Activated CD4-positive, alpha-beta T cell treated with anti-CD3 and anti-CD28 coated beads, Interleukin-2, amount 50 U/mL, for 1 hour (primary cell): ENCODE data around the gene PTPRD.

ENCODE experiments used
- DNase-seq: peaks from one replicate; pipeline ENCODE4 v3.0.0-alpha.2; 2020

The PTPRD gene

GRCh38 chr9:8649807-8650206 is 1963.0 kb downstream of the PTPRD start:
- DNase-seq, result no peak

- DNase-seq, result no peak
Measured at GRCh38 chr9:8649160-8649559, 1963.6 kb downstream of the PTPRD start.

GRCh38 chr9:8648271-8648845 is 1964.4 kb downstream of the PTPRD start:
- DNase-seq, result no peak

- no peak for DNase-seq
Measured at GRCh38 chr9:8647824-8648223, 1965.0 kb downstream of the PTPRD start.

GRCh38 chr9:8644571-8644970 is 1968.2 kb downstream of the PTPRD start:
- no peak for DNase-seq

- no peak for DNase-seq
Measured at GRCh38 chr9:8643896-8644295, 1968.9 kb downstream of the PTPRD start.

GRCh38 chr9:8643464-8643863 is 1969.3 kb downstream of the PTPRD start:
- DNase-seq, result no peak

GRCh38 chr9:8640761-8641160 is 1972.0 kb downstream of the PTPRD start:
- DNase-seq, result no peak

- DNase-seq, result no peak
Measured at GRCh38 chr9:8637626-8638025, 1975.2 kb downstream of the PTPRD start.

GRCh38 chr9:8633784-8634183 is 1979.0 kb downstream of the PTPRD start:
- no peak for DNase-seq

- DNase-seq, result no peak
Measured at GRCh38 chr9:8632493-8632892, 1980.3 kb downstream of the PTPRD start.

- no peak for DNase-seq
Measured at GRCh38 chr9:8628791-8629190, 1984.0 kb downstream of the PTPRD start.

- no peak for DNase-seq
Measured at GRCh38 chr9:8627976-8628679, 1984.7 kb downstream of the PTPRD start.

GRCh38 chr9:8622871-8623270 is 1989.9 kb downstream of the PTPRD start:
- no peak for DNase-seq

GRCh38 chr9:8622222-8622802 is 1990.5 kb downstream of the PTPRD start:
- no peak for DNase-seq

- no peak for DNase-seq
Measured at GRCh38 chr9:8621416-8621815, 1991.4 kb downstream of the PTPRD start.

GRCh38 chr9:8616414-8616813 is 1996.4 kb downstream of the PTPRD start:
- no peak for DNase-seq

- DNase-seq, result no peak
Measured at GRCh38 chr9:8614926-8615440, 1997.8 kb downstream of the PTPRD start.

- DNase-seq, result no peak
Measured at GRCh38 chr9:8613346-8613825, 1999.4 kb downstream of the PTPRD start.

GRCh38 chr9:8611153-8611552 is 2001.6 kb downstream of the PTPRD start:
- DNase-seq, result no peak

- no peak for DNase-seq
Measured at GRCh38 chr9:8610256-8610655, 2002.5 kb downstream of the PTPRD start.

- DNase-seq, result no peak
Measured at GRCh38 chr9:8605096-8605495, 2007.7 kb downstream of the PTPRD start.

- DNase-seq, result no peak
Measured at GRCh38 chr9:8604201-8604600, 2008.6 kb downstream of the PTPRD start.
